Measurements from ENCODE around the gene KCNAB1.

- TF ChIP-seq CTCF (conservative IDR thresholded peaks at IDR 0.05 in 1 of 2, IDR thresholded peaks at IDR 0.05 in 1 of 2; ENCODE audit: extremely low read depth in 1 of 2, insufficient read depth in 1 of 2, low read depth in 1 of 2, low read length in 2 of 2), result no peak
- TF ChIP-seq EZH2 (IDR thresholded peaks at IDR 0.05; ENCODE audit: borderline replicate concordance, low read length), result no peak
These were observed 375.4 kb downstream of the KCNAB1 start for GRCh38 chr3:156495816-156496215.
